ENCODE data around the gene PI4KA. TPM values are rescaled to one million over a fixed set of nuclear protein-coding genes. Genes with fewer than 3 reads are reported as not detected.
A peak's percentile ranks its signal among the peaks of the same experiment; 100 is the strongest.

The PI4KA gene
- total and polyA plus RNA-seq, 9 donors = 21.1 to 48.1 (median 35.5) TPM

GRCh38 chr22:20764471-20764720, 94.2 kb downstream of the PI4KA start:
- DNase-seq = no peak
- no peak overlapping the region for H3K27ac ChIP-seq (ENCODE audit: low read length)
- no peak overlapping the region for H3K4me3 ChIP-seq (ENCODE audit: low read length)
- no peaks in the 10 kb centered on the region for H3K9me3 ChIP-seq (replicated peaks; ENCODE audit: control insufficient read depth, low read depth, low read length)
- H3K4me1 ChIP-seq (ENCODE audit: control insufficient read depth, insufficient read depth, low read length) = peaks cover 2% of the 10 kb centered on the region
- peaks cover 46% of the 10 kb centered on the region for H3K36me3 ChIP-seq (ENCODE audit: control insufficient read depth, insufficient read depth, low read length)
- no peaks in the 10 kb centered on the region for H3K27me3 ChIP-seq (ENCODE audit: control insufficient read depth, insufficient read depth, low read length)
- WGBS (ENCODE audit: insufficient coverage) = 79% methylated on average over 7 of the region's 7 CpGs

- DNase-seq = peak; percentile 75
- Histone ChIP-seq H3K4me3 (ENCODE audit: low read length) (no peak overlapping the region), H3K4me1 (ENCODE audit: control insufficient read depth, insufficient read depth, low read length) (peaks cover 2% of the 10 kb centered on the region), H3K27ac (ENCODE audit: low read length) (peak overlapping the region; percentile 20), H3K36me3 (ENCODE audit: control insufficient read depth, insufficient read depth, low read length) (peaks cover 46% of the 10 kb centered on the region), H3K27me3 (ENCODE audit: control insufficient read depth, insufficient read depth, low read length) (no peaks in the 10 kb centered on the region), H3K9me3 (replicated peaks; ENCODE audit: control insufficient read depth, low read depth, low read length) (no peaks in the 10 kb centered on the region)
- WGBS (ENCODE audit: insufficient coverage) = 66% methylated on average over 7 of the region's 13 CpGs
Measured at GRCh38 chr22:20763630-20764470, 94.8 kb downstream of the PI4KA start.

GRCh38 chr22:20762233-20762796, 96.3 kb downstream of the PI4KA start:
- H3K4me1 ChIP-seq (ENCODE audit: control insufficient read depth, insufficient read depth, low read length) = peaks cover 2% of the 10 kb centered on the region
- H3K9me3 ChIP-seq (replicated peaks; ENCODE audit: control insufficient read depth, low read depth, low read length) = no peaks in the 10 kb centered on the region
- H3K36me3 ChIP-seq (ENCODE audit: control insufficient read depth, insufficient read depth, low read length) = peaks cover 46% of the 10 kb centered on the region
- H3K27me3 ChIP-seq (ENCODE audit: control insufficient read depth, insufficient read depth, low read length) = no peaks in the 10 kb centered on the region
- no peak for DNase-seq
- 98% methylated on average over 6 of the region's 7 CpGs for WGBS (ENCODE audit: insufficient coverage)
- no peak overlapping the region for H3K27ac ChIP-seq (ENCODE audit: low read length)
- no peak overlapping the region for H3K4me3 ChIP-seq (ENCODE audit: low read length)

- Histone ChIP-seq H3K36me3 (ENCODE audit: control insufficient read depth, insufficient read depth, low read length) (peaks cover 49% of the 10 kb centered on the region), H3K27me3 (ENCODE audit: control insufficient read depth, insufficient read depth, low read length) (no peaks in the 10 kb centered on the region), H3K9me3 (replicated peaks; ENCODE audit: control insufficient read depth, low read depth, low read length) (no peaks in the 10 kb centered on the region), H3K27ac (ENCODE audit: low read length) (no peak overlapping the region), H3K4me3 (ENCODE audit: low read length) (no peak overlapping the region), H3K4me1 (ENCODE audit: control insufficient read depth, insufficient read depth, low read length) (peaks cover 2% of the 10 kb centered on the region)
- DNase-seq = no peak
- whole genome bisulfite sequencing (ENCODE audit: insufficient coverage) = no CpG with 5 or more reads among the region's 2 CpGs
Measured at GRCh38 chr22:20761536-20761935, 97.1 kb downstream of the PI4KA start.

GRCh38 chr22:20760084-20760483, 98.5 kb downstream of the PI4KA start:
- DNase-seq = no peak
- Histone ChIP-seq H3K9me3 (replicated peaks; ENCODE audit: control insufficient read depth, low read depth, low read length) (no peaks in the 10 kb centered on the region), H3K4me3 (ENCODE audit: low read length) (no peak overlapping the region), H3K27me3 (ENCODE audit: control insufficient read depth, insufficient read depth, low read length) (no peaks in the 10 kb centered on the region), H3K4me1 (ENCODE audit: control insufficient read depth, insufficient read depth, low read length) (peaks cover 2% of the 10 kb centered on the region), H3K27ac (ENCODE audit: low read length) (no peak overlapping the region), H3K36me3 (ENCODE audit: control insufficient read depth, insufficient read depth, low read length) (peaks cover 39% of the 10 kb centered on the region)
- no CpG with 5 or more reads among the region's 2 CpGs for WGBS (ENCODE audit: insufficient coverage)

GRCh38 chr22:20758688-20759087, 99.9 kb downstream of the PI4KA start:
- WGBS (ENCODE audit: insufficient coverage) = 100% methylated on average over 2 of the region's 2 CpGs

GRCh38 chr22:20756846-20757245, 101.8 kb downstream of the PI4KA start:
- WGBS (ENCODE audit: insufficient coverage) = no CpG with 5 or more reads among the region's 3 CpGs
- peaks cover 30% of the 10 kb centered on the region for H3K36me3 ChIP-seq (ENCODE audit: control insufficient read depth, insufficient read depth, low read length)

More at GRCh38 chr22:20758688-20759087, 99.9 kb downstream of the PI4KA start:
- no peaks in the 10 kb centered on the region for H3K27me3 ChIP-seq (ENCODE audit: control insufficient read depth, insufficient read depth, low read length)
- no peaks in the 10 kb centered on the region for H3K9me3 ChIP-seq (replicated peaks; ENCODE audit: control insufficient read depth, low read depth, low read length)
- peaks cover 27% of the 10 kb centered on the region for H3K36me3 ChIP-seq (ENCODE audit: control insufficient read depth, insufficient read depth, low read length)
- no peak for DNase-seq
- H3K4me1 ChIP-seq (ENCODE audit: control insufficient read depth, insufficient read depth, low read length) = no peaks in the 10 kb centered on the region
- H3K27ac ChIP-seq (ENCODE audit: low read length) = no peak overlapping the region
- no peak overlapping the region for H3K4me3 ChIP-seq (ENCODE audit: low read length)

GRCh38 chr22:20752873-20753272, 105.7 kb downstream of the PI4KA start:
- Histone ChIP-seq H3K36me3 (ENCODE audit: control insufficient read depth, insufficient read depth, low read length) (peaks cover 45% of the 10 kb centered on the region), H3K27ac (ENCODE audit: low read length) (no peak overlapping the region), H3K4me1 (ENCODE audit: control insufficient read depth, insufficient read depth, low read length) (peaks cover 29% of the 10 kb centered on the region), H3K9me3 (replicated peaks; ENCODE audit: control insufficient read depth, low read depth, low read length) (no peaks in the 10 kb centered on the region), H3K4me3 (ENCODE audit: low read length) (no peak overlapping the region), H3K27me3 (ENCODE audit: control insufficient read depth, insufficient read depth, low read length) (no peaks in the 10 kb centered on the region)
- no peak for DNase-seq
- WGBS (ENCODE audit: insufficient coverage) = 95% methylated on average over 3 of the region's 10 CpGs

More at GRCh38 chr22:20756846-20757245, 101.8 kb downstream of the PI4KA start:
- peaks cover 3% of the 10 kb centered on the region for H3K4me1 ChIP-seq (ENCODE audit: control insufficient read depth, insufficient read depth, low read length)
- H3K27me3 ChIP-seq (ENCODE audit: control insufficient read depth, insufficient read depth, low read length) = no peaks in the 10 kb centered on the region
- no peak overlapping the region for H3K4me3 ChIP-seq (ENCODE audit: low read length)
- no peaks in the 10 kb centered on the region for H3K9me3 ChIP-seq (replicated peaks; ENCODE audit: control insufficient read depth, low read depth, low read length)
- no peak overlapping the region for H3K27ac ChIP-seq (ENCODE audit: low read length)
- no peak for DNase-seq

GRCh38 chr22:20752104-20752741, 106.4 kb downstream of the PI4KA start:
- Histone ChIP-seq H3K36me3 (ENCODE audit: control insufficient read depth, insufficient read depth, low read length) (peaks cover 48% of the 10 kb centered on the region), H3K4me3 (ENCODE audit: low read length) (no peak overlapping the region), H3K27me3 (ENCODE audit: control insufficient read depth, insufficient read depth, low read length) (no peaks in the 10 kb centered on the region), H3K9me3 (replicated peaks; ENCODE audit: control insufficient read depth, low read depth, low read length) (no peaks in the 10 kb centered on the region), H3K4me1 (ENCODE audit: control insufficient read depth, insufficient read depth, low read length) (peaks cover 29% of the 10 kb centered on the region), H3K27ac (ENCODE audit: low read length) (no peak overlapping the region)
- no peak for DNase-seq
- WGBS (ENCODE audit: insufficient coverage) = 89% methylated on average over 6 of the region's 7 CpGs

- H3K36me3 ChIP-seq (ENCODE audit: control insufficient read depth, insufficient read depth, low read length) = peaks cover 53% of the 10 kb centered on the region
- WGBS (ENCODE audit: insufficient coverage) = 86% methylated on average over 16 of the region's 18 CpGs
- H3K27me3 ChIP-seq (ENCODE audit: control insufficient read depth, insufficient read depth, low read length) = no peaks in the 10 kb centered on the region
- H3K4me3 ChIP-seq (ENCODE audit: low read length) = no peak overlapping the region
- H3K9me3 ChIP-seq (replicated peaks; ENCODE audit: control insufficient read depth, low read depth, low read length) = no peaks in the 10 kb centered on the region
- DNase-seq = no peak
- H3K4me1 ChIP-seq (ENCODE audit: control insufficient read depth, insufficient read depth, low read length) = peaks cover 29% of the 10 kb centered on the region
- H3K27ac ChIP-seq (ENCODE audit: low read length) = no peak overlapping the region
Measured at GRCh38 chr22:20751185-20751851, 107.3 kb downstream of the PI4KA start.
